DMS 273 treated with DMSO at 0.1 percent for 48 hours (cell line): ENCODE measurements around the gene OR2T6.
"Not testable (repeated sequence)": the region's sequence is repeated elsewhere in the genome, so short reads cannot be mapped to it uniquely, and the experiment has no call there.

ENCODE experiments used
- DNase-seq: peaks from one replicate; lab custom pipeline; 2025; lab: John Stamatoyannopoulos, UW

OR2T6 gene, protein sequence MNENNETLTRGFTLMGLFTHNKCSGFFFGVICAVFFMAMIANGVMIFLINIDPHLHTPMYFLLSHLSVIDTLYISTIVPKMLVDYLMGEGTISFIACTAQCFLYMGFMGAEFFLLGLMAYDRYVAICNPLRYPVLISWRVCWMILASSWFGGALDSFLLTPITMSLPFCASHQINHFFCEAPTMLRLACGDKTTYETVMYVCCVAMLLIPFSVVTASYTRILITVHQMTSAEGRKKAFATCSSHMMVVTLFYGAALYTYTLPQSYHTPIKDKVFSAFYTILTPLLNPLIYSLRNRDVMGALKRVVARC

DNA sequence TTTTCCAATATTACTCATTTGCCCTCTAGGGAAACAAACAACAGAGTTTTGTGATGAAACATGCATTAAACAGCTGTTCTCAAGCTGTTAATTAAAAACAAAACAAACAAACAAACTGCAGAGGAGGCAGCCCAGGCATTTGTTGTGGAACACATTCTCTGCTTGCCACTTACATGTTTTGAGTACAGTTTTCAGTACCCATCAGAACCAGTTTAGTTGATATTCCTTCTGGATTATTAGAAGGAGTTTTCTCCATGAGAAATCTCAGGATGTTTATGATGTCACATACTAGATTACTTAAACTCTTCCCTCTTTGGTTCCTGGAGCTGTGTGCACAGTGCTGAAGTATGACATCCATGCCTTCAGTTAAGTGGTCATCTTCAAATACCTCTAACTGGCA, at the start of gene OR2T6:
Gene OR2T6 (plus strand): TSS at position 301 of the 400 bp plus-strand sequence. CDS start 11,863 bp downstream, outside the sequence.
- no peak for DNase-seq

DNA sequence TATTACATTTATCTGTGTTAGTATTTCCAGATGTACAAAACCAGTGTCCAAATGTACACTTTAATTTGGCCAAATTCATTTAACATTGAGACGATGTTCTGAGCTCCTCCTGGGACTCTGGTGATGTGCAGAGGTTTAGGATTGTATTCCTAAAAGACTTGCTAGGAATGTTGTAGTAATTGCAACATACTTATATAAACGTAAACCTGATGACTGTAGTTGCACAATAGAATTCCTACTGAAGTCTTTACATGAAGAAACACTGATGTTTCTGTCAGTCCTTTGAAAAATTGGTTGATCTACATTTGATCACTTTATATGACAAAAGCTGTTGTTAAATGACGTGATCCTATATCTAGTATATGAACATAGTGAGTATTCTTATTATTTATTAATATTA, 32.1 kb upstream of the OR2T6 start:
- no peak for DNase-seq

DNA sequence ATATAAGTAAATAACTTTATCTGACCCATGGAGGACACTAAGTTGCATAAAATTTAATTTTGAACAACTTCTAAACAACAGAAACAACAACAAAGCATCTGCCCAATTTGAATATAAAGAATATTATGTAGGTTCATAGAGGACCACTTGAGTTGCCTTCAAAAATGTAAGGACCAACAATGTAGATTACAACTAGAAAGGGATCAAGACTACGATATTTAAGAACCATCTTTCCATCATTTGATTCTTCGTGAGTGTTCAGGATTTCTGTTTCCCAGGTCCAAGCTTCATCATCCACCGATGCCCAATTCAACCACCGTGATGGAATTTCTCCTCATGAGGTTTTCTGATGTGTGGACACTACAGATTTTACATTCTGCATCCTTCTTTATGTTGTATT, 27.1 kb upstream of the OR2T6 start, which contains the start of gene OR14C36:
Gene OR14C36 (plus strand): TSS at position 301 of the 400 bp plus-strand sequence. CDS start 0 bp downstream, at position 301.
- DNase-seq: no peak

DNA sequence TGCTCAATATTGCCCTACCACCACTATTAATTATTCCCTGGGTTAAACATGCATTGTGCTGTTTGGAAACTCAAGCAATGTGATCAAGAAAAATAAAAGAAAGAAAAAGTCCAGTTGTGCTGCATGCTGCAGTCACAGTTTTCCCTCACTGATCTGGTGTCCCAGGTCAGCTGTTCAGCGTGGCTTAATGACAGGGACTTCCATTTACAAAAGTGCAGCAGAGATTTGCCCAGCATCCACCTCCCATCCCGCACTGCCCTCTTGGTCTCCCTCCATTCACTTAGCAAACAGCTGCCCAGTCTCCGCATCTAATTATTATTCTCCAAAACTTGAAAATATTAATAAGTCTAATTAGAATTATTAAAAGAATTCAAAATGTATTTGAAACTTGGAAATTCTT, 16.1 kb upstream of the OR2T6 start:
- no peak for DNase-seq

DNA sequence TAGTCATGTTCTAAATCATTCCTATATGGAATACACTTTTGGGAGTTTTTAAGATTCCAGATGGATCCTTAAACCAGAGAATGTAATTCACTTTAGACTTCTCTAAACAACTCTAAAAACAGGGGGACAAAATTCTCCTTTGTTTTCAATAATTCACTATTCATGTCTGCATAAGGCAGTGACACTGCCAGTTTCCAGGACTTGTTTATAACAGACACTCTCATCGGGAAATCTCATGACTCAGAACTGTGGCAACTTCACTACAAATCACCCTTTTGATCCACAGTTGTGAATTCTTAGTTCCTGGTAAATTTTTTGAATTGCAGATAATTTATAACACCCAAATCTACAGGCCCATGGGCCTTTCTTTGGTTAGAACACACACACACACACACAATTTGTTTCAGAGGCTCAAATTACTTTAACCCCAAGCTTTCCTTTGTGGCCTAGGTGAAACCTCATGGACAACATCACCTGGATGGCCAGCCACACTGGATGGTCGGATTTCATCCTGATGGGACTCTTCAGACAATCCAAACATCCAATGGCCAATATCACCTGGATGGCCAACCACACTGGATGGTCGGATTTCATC, 14.3 kb upstream of the OR2T6 start, which contains the start of gene OR2T4:
Gene OR2T4 (plus strand): TSS at position 545 of the 595 bp plus-strand sequence. CDS start 0 bp downstream, at position 545.
- DNase-seq: no peak

DNA sequence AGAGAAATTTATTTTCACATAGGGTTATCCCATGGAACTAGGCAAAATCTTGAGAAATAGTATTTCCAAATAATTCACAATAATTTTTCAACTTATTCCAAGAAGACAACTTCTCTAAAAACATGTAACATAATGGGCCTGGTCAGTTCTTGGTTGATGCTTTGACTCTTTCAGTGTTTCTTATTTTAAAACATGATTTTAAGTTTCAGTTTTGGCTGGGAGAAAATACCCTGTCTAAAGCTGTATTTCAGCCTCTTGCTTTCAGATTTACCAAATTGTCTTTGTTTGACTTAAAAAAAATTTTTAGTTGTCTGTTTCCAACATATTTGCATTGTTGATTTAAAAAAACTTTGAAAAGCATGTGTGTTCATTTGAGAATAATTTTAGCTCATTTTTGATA, 8.9 kb upstream of the OR2T6 start:
- no peak for DNase-seq

DNA sequence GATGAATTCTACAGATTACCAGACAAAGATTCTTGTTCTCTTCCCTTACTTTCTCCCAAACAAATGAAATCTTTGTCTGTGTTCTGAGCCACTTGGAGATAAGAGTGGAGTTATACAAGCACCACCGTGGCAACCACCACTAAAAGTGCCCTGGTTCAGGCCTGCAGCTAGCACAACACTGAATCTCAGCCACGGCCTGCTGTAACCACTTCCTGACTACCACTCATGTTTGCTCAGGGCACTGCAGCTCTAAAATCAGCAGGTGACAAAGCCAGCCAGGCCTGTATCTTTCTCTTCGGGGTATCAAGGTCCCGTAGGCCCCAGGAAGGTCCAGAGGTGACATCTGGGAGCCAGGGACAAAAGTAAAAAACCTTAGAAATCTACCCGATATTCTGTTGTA, 3.2 kb upstream of the OR2T6 start:
- no peak for DNase-seq

DNA sequence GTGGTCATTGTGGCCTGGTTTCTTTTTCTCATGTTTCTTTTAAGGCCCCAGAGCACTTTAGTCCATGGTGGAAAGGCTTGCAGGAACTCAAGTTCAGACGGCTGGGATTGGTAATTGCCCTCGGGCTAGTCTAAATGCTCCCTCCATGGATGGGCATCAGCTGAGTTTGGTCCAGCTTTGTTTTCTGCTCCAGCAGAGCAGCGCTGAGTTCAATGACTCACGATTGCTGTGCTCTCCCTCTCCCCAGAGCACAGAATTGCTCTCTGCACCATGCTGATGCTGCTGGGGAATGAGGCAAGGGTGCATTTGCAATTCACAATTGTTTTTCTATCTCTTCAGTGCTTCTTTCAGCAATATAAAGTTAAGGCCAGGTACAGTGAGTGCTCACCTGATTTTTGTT, 1.8 kb upstream of the OR2T6 start:
- DNase-seq: no peak

DNA sequence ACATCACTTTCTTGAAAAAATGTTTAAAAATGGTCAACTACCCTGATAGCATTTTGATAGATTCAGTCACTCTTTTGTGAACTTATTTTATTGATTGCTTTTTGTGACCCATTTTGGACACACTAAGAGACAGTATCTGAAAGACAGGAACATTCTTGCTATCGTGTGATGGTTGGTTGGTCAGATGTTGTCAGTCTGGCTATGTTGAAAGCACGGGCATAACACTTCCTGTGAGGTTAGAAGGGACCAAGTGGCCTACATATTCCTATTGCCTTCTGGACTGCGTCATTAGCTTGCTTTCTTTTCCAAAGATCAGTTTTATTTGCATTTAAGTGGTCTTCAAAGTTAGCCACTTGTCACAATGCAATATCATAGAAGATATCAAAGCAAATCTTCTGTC, 1.4 kb downstream of the OR2T6 start:
- DNase-seq: no peak

DNA sequence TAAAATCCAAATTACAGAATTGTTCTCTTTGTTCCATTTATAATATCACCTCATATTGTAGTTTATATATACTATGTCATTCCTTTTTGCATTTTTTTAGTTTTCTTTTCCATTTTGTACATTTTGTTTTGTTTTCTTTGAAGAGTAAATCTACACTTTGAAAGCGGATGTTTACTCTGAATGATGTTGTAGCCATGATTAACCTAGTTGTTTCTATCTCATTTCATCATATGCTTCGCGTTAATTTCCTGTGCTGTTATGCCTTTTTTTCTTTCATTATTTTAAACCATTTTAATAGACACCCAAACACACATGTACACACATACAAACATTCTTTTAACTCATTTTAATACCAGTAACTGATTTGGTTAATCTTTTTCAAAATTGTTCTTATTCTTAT, 5.3 kb downstream of the OR2T6 start:
- DNase-seq: no peak

DNA sequence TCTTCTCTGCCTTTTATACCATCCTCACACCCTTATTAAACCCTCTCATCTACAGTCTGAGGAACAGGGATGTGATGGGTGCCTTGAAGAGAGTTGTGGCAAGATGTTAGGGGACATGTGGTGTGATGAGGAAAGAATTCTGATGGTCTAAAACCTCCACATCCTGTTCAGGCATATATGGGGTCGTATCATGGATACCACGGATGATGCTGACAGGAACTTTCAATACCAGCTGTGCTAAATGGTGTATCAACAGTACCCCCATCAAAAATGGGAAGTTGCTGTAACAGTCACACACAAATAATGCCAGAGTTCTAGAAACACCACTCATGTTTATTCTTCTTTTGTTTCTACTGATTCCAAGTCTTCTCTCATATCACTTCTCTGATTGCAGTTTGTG, 12.9 kb downstream of the OR2T6 start:
- DNase-seq: no peak

DNA sequence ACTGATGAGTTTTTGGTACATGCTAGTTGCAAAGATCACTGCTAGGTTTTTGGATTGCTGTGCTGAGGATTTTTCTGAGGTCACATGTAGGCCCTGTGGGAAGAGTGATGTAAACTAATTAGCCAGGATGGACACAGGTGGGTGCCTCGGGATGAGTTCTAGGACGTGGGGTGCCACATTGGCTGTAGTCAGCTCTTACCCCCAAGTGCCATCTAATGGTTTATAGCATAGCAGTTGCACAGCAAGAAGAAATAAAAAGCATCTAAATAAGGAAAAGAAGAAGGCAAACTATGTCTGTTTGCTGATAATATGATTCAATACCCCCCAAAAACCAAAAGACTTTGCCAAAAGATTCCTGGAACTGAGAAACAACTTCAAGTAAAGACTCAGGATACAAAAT, 17.5 kb downstream of the OR2T6 start:
- DNase-seq: no peak

DNA sequence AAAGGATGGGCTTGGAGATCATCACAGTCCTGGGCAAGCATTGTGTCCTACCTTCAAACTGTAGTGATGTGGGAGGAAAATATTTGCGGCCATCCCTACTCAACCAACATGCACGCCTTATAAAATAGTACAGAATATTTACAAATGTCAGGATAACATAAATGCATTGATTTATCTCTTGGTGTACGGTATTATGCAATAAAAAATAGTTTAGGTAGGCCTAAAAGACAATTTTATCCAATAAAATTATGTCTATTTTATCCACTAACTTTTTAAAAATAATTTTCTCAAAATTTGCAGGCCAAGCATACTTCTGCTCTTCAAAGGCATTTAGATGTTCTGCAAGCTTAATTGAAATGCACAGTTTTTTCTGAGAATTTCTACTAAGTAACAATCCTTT, 27.2 kb downstream of the OR2T6 start, which contains the start of gene OR2T1:
Gene OR2T1 (plus strand): TSS at position 301 of the 400 bp plus-strand sequence. CDS start 3,100 bp downstream, outside the sequence.
- DNase-seq: no peak

DNA sequence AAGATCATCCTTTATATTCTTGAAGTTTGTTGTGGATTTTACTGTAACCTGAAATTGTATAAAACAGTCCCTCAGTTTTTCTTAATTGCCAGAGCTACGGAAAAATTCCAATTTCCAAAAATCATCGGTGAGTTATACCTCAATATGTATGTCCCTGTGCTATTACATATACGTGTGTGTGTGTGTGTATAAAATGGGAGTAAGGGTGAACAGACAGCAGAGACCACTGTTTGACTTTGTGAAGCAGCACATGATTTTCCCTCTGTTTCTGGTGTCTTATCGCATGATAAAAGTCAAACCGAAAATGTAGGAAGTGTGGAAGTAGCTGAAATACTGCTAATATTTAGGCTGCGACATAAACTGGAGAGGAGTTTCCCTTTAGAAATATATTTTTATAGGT, 28.5 kb downstream of the OR2T6 start:
- no peak for DNase-seq

DNA sequence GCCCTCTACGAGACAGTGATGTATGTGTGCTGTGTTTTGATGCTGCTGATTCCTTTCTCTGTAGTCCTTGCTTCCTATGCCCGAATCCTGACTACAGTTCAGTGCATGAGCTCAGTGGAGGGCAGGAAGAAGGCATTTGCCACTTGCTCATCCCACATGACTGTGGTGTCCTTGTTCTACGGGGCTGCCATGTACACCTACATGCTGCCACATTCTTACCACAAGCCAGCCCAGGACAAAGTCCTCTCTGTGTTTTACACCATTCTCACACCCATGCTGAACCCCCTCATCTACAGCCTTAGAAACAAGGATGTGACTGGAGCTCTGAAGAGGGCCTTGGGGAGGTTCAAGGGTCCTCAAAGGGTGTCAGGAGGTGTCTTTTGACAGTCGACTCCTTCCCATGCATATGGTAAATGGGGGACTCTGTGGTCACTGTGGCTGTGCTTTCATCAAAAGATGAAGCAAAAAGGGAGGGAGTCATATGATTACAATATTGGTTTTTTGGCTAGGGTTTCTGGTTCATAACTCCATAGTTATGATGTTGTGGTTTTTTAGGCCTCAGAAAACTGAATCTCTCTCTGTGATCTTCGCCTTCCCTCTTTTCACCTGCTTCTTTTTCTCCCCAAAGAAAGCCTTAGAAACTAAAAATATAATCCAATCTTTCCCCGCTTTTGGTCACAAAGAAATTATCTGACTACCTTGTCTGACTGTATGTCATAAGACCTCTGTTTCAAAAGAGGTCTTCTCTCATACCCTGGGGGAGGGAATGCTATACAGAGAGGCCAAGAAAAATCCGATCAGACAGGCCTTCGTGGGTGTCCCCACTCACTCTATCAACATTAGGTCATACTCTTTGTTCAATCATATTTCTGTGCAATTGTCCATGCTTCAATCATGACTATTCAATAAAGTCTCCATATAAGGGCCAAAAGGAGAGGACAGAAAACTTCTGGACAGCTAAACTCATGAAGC, 31.5 kb downstream of the OR2T6 start:
- no peak for DNase-seq

DNA sequence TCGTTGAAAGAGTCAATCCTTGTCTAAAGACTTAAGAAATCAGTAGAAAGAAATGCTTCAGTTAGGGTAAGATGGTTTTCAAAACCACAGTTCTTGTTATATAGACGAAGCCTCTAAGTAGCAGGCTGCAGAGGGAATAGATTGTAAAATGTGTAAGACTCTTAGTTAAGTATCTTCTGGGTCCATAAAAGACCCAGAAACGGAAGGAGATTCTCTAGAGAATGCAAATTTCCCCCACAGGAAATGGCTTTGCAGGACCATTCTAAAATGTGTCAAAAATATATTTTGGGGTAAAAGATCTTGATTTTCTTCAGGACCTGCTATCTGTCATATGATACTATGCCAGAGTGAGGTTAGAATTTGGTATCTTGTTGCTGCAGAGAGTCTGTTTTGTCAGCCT, 40.7 kb downstream of the OR2T6 start:
- DNase-seq: no peak

DNA sequence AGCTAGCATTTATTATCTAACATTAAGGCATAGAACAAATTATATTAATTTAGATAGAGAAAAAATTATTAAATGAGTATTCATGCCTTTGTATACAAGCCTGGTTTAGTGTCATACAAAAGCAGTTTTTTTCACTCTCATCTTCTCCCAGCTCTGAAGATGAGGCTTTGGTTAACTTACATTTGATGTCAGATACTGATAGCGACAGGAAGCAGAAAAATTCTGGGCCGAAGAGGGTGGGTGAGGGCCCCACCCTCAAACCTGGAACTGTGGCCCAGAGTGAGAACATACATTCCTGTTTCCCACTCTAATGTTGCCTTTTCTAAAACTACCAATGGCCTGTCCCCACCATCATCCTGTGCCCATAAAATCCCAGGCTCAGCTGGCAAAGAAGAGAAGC, 42.3 kb downstream of the OR2T6 start:
- no peak for DNase-seq

DNA sequence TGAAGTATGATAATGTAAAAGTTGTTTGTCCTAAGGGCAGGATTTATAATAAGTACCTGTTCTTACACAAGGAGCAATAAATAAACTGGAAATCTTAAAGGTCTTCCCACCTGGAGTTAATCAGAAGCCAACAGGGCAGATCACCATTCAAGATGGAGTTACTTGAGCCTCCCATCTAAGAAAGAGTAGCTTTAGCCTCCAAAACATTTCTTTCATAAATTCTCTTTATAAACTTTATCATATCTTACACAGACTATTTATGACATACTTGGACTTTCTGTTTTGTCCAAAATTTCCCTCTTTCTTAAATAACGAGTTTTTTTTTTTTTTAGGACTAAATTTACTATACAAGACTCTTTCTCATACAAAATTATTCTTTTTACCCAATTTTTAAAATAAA, 45.8 kb downstream of the OR2T6 start:
- DNase-seq: no peak

DNA sequence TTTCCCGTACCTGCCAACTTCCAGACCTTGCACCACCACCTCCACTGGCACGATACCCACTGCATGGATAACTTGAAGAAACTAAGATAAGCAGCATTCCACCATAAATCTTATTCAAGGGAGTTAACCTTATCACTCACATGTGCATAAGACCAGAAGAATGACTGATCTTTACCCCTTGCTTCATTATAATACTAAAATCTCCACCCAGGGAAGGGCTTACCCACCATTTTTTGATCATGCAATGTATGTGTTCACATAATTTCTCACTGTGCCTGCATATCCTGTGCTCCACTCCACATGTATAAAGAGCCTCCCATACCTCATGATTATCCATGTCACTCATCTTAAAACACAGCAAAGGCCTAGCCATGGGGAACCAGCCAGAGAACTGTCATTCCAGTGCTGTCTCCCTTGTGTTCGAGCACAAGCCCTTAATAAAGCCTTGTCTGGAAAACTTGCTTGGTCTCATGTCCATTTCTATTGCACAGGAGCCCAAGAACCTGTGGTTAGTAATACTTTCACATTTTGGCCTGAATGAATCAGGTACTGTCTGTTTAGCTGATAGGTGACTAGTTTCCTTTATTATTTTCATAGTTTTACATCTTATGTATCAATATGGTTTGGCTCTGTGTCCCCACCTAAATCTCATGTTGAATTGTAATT, 52.1 kb downstream of the OR2T6 start:
- DNase-seq: not testable (repeated sequence)

DNA sequence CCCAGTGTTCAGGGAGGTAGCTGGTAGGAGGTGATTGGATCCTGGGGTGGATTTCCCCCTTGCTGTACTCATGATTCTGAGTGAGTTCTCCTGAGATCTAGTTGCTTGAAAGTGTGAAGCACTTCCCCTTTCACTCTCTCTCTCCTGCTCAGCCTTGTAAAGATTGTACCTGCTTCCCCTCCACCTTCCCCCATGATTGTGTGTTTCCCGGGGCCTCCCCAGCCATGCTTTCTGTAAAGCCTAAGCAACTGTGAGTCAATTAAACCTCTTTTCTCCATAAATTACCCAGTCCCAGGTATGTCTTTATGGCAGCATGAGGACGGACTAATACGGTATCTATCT, 52.6 kb downstream of the OR2T6 start:
- not testable (repeated sequence) for DNase-seq

DNA sequence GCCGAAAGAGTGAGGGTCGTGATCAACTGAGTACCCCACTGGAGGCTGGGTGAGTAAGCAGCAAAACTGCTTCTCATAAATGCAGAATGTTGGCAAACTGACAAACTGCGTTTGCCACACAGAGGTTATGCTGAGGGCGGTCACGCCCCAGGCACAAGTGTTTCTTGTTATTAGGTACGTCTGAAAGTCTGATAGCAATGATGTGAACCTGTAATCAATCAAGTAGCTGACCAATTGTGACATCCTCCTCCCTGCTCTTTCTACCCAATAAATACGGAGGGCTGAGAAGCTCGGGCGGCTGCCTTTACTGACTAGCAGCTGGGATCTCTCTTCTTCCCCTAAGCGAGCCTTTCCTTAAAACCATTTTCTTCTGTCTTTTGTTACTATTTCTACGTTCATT, 56.1 kb downstream of the OR2T6 start:
- DNase-seq: not testable (repeated sequence)

DNA sequence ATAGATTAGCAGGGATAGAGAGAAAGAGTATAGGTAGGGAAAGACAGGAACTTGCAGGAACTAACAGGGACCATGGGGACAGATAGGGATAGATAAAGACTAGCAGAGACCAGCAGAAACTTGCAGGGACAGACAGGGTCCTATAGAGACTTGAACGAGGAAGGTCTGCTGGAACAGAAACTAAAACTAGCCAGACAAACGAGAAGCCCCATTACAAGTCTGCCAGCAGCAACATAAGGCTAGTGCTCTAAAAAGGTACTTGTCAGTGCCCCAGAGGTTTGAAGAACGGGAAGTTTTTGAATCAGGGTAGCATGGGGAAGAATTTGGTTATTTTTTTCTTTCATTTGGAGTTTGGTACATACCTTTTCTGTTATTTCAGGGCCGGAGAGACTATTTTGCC, 56.7 kb downstream of the OR2T6 start:
- DNase-seq: not testable (repeated sequence)
